Thyroid gland (tissue), 4 donors: Measurements from ENCODE around the gene FKBP15.

Experiments used
- POLR2A ChIP-seq, 2 donors: fragments of 450-650 bp; IDR thresholded peaks; one replicate each; pipeline ENCODE4 v1.6.1; 2017; ENCODE audit warnings: antibody characterized with exemption in 2 of 2, mild to moderate bottlenecking in 2 of 2, moderate library complexity in 1 of 2
- TF ChIP-seq, protein P1 (sequence below), 6 experiments: fragments of 200-600 bp in 3 of 6; fragments of 450-650 bp in 3 of 6; sonication (generic) in 3 of 6; IDR thresholded peaks; one replicate each; pipeline ENCODE4 v1.5.1; 2016 to 2019; ENCODE audit warnings: antibody characterized with exemption in 6 of 6, mild to moderate bottlenecking in 2 of 6, inconsistent platforms in 1 of 6, moderate library complexity in 1 of 6

DNA sequence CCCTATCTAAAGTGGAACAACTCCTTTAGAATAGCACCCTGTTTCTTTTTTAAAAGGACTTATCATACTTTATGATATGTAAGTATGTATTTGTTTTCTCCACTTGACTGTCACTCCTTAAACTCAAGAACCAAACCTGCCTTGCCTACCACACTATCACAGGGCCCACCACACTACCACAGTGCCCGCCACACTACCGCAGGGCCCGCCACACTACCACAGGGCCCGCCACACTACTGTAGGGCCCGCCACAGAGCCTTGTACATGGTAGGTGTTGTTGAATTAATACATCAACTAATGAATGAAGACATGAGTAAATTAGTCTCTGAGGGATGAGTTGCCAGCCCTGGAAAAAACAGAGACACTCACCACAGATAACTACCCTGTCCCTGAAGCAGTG, 52.3 kb downstream of the FKBP15 start:
- TF ChIP-seq, protein P1, sequence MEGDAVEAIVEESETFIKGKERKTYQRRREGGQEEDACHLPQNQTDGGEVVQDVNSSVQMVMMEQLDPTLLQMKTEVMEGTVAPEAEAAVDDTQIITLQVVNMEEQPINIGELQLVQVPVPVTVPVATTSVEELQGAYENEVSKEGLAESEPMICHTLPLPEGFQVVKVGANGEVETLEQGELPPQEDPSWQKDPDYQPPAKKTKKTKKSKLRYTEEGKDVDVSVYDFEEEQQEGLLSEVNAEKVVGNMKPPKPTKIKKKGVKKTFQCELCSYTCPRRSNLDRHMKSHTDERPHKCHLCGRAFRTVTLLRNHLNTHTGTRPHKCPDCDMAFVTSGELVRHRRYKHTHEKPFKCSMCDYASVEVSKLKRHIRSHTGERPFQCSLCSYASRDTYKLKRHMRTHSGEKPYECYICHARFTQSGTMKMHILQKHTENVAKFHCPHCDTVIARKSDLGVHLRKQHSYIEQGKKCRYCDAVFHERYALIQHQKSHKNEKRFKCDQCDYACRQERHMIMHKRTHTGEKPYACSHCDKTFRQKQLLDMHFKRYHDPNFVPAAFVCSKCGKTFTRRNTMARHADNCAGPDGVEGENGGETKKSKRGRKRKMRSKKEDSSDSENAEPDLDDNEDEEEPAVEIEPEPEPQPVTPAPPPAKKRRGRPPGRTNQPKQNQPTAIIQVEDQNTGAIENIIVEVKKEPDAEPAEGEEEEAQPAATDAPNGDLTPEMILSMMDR (IDR thresholded peaks at IDR 0.05): no peak
- TF ChIP-seq POLR2A (IDR thresholded peaks at IDR 0.05): no peak
